Measurements from ENCODE around the gene EEIG2.

EEIG2 gene

GRCh38 chr1:108585313-108585712, 25.4 kb downstream of the EEIG2 start:
- DNase-seq: no peak

GRCh38 chr1:108590441-108590840, 30.5 kb downstream of the EEIG2 start:
- DNase-seq: no peak

- DNase-seq: no peak
Observed at GRCh38 chr1:108590957-108591356, 31.1 kb downstream of the EEIG2 start.

- DNase-seq: no peak
Observed at GRCh38 chr1:108591466-108591865, 31.6 kb downstream of the EEIG2 start.

- DNase-seq: no peak
Observed at GRCh38 chr1:108592030-108592759, 32.3 kb downstream of the EEIG2 start.

- no peak for DNase-seq
Observed at GRCh38 chr1:108593448-108593847, 33.5 kb downstream of the EEIG2 start.

- no peak for DNase-seq
Observed at GRCh38 chr1:108595507-108595906, 35.6 kb downstream of the EEIG2 start.

- DNase-seq: no peak
Observed at GRCh38 chr1:108597041-108597440, 37.1 kb downstream of the EEIG2 start.

- no peak for DNase-seq
Observed at GRCh38 chr1:108598340-108598739, 38.4 kb downstream of the EEIG2 start.

GRCh38 chr1:108600504-108600903, 40.6 kb downstream of the EEIG2 start:
- DNase-seq: no peak

- no peak for DNase-seq
Observed at GRCh38 chr1:108601708-108602410, 42.0 kb downstream of the EEIG2 start.

- no peak for DNase-seq
Observed at GRCh38 chr1:108605633-108606032, 45.7 kb downstream of the EEIG2 start.

- DNase-seq: no peak
Observed at GRCh38 chr1:108606478-108606877, 46.6 kb downstream of the EEIG2 start.

- no peak for DNase-seq
Observed at GRCh38 chr1:108609483-108610049, 49.7 kb downstream of the EEIG2 start.

Data from activated CD8-positive, alpha-beta memory T cell treated with anti-CD3 and anti-CD28 coated beads, Interleukin-2, amount 50 U/mL, for 48 hours (primary cell).